Left renal cortex interstitium (tissue), 4 donors: ENCODE results near the gene FN1. TPM values are rescaled to one million over a fixed set of nuclear protein-coding genes. Genes with fewer than 3 reads are reported as not detected.
"Not testable (repeated sequence)": the region's sequence is repeated elsewhere in the genome, so short reads cannot be mapped to it uniquely, and the experiment has no call there.

Experiments
- DNase-seq, 4 donors: peaks; one replicate each; pipeline ENCODE4 v3.0.0-alpha.2; 2013; ENCODE audit warnings: low read depth in 4 of 4, low spot score in 2 of 4, missing footprints in 1 of 4
- polyA plus RNA-seq, 4 donors: library from polyadenylated mRNA; unstranded; fragments of 120-200 nt; gene quantifications; one replicate each; pipeline ENCODE4 v1.2.1, GENCODE V29; 2013; ENCODE audit not compliant: insufficient read length in 4 of 4

The FN1 gene
- polyA plus RNA-seq, 4 donors = 365 to 596 (median 485) TPM

DNA sequence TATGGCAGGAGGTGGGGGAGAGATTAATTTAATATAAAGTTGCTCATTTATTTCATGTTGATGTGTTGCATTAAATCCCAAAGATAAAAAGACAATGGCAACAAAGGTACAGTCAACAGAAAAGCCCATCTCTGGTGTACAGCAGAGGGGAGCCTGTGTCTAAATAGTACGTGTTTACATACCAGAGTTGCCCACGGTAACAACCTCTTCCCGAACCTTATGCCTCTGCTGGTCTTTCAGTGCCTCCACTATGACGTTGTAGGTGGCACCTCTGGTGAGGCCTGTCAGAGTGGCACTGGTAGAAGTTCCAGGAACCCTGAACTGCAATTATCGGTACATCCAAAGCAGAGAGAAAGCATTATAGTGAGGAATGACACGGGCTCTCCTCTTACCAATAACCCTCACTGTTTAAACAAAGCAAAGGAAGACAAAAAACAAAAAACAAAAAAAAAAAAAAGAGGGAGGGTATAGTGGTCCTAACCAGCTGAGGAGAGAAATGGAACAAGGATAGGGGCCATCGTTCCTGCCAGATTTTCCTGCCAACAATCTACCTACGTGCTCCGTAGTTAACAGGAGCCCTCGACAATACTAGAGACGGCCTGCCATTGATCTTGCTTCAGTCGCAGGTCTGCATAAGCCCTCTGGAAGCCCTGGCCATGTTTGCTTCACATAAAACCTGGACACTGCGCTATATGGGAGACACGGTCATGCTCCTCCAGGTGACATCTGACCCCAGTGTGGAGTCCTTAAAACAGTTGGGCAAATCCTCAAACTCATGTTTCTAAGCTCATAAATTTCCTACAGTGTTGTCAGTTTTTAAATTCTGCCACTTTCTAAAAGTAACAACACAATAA is 65.5 kb downstream of the FN1 start:
- DNase-seq = no peak

DNA sequence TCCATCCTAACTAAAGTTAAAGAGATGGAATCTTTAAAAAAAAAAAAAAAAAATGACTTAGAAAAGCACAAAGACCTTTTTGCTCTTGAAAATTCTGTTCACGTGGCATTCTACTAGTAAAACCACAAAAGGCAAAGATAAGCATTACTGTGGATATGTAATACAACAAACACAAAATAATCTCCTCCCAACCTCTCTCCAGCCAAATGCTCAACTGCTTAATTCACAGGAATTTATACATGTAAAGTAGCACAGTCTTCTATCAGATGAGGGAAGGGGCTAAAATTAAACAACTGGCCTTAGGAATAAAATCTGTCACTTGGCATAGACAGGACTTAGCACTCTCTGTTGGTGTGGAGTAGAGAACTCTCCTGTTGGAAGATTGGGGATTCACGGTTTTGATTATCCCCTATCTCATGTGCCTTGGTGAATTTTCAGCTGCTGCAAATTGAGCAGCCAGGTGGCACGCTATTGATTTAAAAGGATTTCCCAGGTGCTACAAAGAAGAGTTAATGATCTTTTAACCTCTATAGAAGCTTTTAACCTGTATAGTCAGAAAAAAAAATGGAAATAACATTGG is 66.6 kb downstream of the FN1 start:
- DNase-seq = no peak

DNA sequence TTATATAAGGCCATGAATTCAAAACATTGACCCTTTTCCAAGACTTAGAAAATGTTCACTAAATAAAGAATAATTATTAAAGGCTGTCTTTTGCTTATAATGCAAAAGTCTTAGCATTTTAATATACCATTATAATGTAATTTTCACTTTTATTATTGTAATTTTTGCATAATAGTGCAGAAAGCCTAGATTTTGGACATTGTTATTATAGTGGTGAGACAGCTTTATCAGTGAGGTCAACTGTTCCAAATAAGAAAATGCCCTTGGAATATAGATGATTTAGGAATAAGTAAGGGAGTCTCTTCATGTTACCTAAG is 67.4 kb downstream of the FN1 start:
- no peak for DNase-seq

DNA sequence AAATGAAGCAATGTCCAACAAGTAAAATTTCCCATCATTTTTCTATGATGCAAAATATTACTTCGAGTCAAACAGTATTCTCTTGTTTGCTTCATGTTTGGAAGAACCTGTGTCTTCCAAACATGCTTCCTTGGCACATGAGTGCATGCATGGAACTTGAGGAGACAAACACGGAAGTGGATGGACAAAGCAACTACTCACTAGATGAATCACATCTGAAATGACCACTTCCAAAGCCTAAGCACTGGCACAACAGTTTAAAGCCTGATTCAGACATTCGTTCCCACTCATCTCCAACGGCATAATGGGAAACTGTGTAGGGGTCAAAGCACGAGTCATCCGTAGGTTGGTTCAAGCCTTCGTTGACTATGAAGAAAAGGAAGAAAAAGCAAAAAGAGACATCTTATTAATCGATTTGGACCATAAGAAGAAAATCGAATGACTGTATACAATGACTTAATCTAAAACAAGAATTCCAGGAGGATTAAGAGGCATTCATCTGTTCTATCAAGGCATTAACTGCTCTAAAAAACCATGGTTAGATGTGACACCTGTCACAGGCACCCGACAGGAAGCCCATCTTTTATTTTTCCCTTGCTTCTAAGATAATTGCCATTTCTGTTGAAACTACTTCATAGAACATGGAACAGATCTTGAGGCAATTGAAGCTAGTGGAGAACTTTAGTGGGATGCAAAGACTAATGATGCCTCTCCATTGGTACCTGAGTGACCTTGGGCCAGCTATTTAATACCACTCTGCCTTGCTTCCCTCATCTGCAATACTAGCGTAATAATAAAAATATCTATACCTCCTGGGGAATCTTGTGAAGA is 68.0 kb downstream of the FN1 start:
- no peak for DNase-seq

DNA sequence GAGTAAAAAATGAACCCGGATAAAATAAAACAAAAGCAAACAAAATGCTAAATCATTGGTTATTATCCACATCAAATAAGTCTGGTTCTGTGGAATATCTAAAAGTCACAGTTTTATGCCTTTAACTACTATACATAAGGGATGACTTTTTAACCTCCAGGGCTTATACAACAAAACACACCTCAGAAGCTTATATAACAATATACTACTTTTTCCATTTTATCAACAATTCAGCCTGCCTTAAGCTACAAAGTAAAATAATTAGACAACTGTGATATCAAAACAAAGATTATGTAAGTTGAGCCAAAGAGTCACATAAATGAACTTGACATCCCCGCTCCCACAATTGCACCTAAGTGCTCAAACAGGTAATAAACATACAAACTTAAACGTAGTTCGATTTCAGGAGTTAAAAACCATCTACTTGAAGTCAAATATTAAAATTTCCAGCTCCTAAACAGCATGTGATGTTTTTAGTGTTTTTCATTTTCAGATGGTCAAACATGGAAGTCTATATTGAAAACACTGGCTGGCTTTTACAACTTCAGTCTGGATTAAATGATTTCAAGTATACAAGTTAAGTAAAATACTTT is 69.3 kb downstream of the FN1 start:
- no peak for DNase-seq

DNA sequence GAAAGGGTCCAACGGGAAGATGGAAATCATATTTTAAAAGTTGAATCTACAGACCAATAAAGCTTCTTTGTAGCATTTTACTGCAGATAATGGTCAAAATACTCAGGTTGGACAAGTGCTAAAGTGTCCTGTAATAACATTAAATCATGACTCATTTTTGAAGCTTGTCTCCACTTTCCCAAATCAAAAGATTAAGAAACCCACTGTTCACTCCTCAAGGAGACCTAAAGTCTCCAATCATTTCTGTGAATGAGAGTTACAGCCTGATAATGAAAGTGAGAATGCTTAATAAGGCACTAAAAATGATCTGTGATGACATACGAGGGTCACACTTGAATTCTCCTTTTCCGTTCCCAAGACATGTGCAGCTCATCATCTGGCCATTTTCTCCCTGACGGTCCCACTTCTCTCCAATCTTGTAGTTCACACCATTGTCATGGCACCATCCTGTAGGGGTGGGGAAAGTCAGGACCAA is 70.6 kb downstream of the FN1 start:
- no peak for DNase-seq

DNA sequence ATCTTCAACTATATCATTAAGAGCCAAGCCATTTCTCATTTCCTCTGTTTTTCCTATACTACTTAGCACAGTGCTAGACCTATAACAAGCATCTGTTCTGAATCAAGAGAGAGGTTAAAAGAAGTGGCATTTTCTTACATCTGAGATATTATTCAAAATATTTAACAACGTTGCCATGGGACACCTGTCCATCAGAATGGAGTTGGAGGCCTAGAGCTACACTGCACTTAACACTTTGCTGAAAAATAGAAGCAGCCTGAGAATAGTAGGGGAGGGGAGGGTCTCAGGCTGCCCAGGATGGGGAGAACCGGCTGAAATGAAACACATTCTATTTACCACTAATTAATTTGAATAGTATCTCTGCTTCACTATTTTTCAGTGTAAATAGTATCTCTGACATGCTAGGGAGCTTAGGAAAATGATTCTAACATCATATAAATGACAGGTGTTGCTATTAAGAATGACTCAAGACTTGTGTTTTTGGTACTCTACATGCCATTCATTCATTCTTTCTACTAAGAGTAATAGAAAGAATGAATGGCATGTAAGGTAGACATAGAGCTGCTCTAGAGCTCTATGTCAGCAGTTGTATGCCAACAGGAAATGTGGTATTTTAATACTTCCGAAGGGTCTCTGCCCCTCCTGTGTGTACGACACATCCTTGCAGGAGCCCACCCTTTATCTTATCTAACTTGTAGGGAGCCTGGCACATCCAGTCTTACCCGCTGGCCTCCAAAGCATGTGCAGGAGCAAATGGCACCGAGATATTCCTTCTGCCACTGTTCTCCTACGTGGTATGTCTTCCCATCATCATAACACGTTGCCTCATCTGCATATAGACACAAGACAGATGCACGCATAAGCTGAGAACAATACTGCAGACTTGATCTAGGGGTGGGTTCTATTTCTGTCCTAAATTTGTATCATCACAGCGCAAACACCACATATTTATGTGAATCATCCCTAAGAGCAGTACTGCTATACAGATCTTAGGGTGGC is 71.4 kb downstream of the FN1 start:
- DNase-seq = no peak

- no peak for DNase-seq
Measured at GRCh38 chr2:215363461-215364156, 72.3 kb downstream of the FN1 start.

DNA sequence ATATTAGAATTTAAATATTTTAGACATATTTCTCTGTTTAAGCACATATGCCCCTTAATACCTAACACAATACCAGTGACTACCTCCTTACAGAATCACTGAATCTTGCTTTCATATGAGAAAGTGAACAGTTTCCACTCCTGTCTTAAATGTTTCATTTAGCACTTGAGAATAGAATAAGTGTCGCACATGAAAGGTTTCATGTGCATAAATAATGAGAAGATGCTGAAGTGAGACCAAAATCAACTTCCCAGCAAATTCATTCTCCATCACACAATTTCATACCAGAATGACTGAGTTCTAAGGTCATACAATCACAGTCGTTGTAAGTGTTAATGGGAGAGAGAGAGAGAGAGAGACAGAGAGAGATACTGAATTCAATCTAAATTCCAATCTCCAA is 72.8 kb downstream of the FN1 start:
- no peak for DNase-seq

DNA sequence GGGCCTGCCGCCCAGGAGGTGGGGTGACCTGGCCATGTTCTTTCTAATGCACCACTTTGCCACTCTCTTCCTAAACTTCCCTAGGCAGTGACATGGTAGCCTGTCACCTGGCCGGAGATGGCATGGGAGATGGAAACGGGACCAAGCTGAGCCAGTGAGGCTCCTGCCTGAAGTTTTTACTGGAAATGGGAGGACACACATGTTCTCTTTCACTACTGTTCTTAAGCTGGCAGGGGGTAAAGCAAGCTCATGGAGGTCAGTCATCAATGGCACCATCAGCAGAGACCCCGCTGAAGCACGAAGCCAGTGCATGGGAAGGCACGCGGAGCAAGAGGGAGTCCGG is 73.3 kb downstream of the FN1 start:
- no peak for DNase-seq

DNA sequence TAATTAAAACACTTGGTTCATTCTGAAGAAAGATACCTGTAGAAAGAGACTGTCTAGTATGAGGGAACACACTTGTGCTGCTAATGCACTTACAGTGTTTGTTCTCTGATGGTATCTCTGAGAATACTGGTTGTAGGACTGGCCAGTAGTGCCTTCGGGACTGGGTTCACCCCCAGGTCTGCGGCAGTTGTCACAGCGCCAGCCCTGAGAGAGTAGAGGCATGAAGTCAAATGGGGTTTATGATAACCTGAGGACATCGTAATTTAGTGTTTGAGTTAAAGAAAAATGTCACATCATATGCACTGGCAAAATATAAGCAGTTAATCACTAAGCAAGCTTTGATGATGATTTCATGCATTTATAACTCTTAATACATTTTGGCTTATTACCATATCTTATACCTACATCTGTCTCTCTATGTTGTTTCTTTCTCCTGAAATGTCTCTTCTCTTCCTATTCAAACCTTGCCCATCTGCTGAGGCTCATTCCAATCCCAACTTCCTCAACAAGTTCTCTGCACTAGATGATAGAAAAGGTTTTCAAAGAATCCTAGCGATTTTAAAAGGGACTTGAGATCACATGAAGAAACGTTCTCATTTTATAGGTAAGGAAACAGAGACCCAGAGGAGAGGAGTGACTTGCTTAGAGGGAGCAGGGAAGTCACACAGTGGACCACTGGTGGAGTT is 73.8 kb downstream of the FN1 start:
- no peak for DNase-seq

DNA sequence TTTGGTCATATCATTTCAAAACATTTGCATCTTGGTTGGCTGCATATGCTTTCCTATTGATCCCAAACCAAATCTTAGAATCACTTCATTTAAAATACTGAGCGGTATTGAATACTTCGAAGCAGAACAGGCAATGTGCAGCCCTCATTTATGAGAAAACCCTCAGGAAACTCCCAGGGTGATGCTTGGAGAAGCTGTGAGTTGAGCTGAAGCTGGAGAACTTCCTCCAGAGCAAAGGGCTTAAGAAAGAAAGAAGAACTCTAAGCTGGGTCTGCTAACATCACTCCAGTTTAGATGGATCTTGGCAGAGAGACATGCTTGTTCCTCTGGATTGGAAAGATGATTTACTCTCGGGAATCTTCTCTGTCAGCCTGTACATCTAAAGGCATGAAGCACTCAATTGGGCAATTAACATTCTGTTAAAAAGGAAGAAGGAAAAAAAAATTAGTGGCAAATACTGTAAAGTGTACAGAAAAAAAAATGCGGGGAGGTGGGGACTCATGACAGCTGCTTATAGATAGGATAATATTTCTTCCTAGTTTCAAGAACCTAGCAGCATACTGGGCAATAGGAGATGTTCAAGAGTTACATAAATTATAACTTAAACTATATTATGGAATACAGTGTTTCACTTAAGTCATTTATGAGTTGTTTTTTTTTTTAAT is 74.5 kb downstream of the FN1 start:
- no peak for DNase-seq

DNA sequence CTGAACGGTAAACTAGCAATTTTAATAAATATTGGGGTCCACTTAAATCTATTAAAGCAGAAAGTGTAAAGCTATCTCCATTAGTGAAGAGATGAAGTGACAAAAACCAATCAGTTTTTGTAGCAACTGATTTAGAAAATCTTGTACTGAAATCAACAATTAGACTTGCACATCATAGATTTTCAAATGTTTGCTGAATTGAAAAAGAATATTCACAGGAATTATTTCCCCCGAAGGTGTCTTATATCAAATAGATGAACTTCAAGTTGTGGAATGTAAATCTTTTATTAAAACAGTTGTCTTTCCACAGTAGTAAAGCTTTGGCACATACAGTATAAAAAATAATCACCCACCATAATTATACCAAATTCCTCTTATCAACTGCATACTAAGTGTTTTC is 75.3 kb downstream of the FN1 start:
- no peak for DNase-seq

DNA sequence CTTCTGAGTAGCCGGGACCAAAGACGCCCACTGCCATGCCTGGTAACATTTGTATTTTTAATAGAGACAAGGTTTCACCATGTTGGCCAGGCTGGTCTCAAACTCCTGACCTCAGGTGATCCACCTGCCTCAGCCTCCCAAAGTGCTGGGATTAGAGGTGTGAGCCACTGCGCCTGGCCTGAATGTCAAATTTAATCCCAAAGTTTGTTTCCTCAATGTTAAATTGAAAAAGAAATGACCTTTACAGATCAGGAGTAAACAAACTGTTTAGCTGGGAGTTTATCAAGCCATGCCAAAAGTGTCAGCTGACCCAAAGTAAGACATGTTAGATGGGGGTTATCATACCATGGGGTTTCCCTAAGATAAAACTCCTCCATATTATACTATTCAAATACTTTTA is 75.8 kb downstream of the FN1 start:
- DNase-seq = not testable (repeated sequence)

DNA sequence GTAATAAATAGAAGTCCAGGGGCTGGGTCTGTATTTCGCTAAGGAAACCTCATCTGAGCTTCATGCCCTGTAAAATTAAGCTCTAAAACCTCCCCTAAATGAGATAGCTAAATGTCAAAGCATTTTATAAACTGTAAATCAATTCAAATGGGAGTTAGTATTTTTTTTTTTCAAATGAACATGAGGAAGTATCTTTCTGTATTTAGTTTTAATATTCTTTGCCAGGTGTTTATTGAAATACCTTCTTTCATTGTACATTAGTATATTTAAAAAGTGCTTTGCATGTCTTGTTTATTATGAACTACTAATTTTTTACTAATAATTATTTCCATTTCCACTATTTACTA is 76.3 kb downstream of the FN1 start:
- no peak for DNase-seq

- no peak for DNase-seq
Measured at GRCh38 chr2:215358891-215359575, 76.8 kb downstream of the FN1 start.

- DNase-seq = no peak
Measured at GRCh38 chr2:215358312-215358845, 77.5 kb downstream of the FN1 start.

GRCh38 chr2:215357660-215358059 is 78.2 kb downstream of the FN1 start:
- DNase-seq = no peak
